PC-3 (cell line): ENCODE measurements around the gene TNNC1.

Experiments used
- EZH2 ChIP-seq: fragments of 300-600 bp; sonication (generic); IDR thresholded peaks from one replicate; pipeline ENCODE4 v1.6.1; 2017; ENCODE audit warnings: antibody characterized with exemption, mild to moderate bottlenecking, low read length; ENCODE audit not compliant: unreplicated experiment
- EZH2phosphoT487 ChIP-seq: fragments of 300-600 bp; sonication (generic); IDR thresholded peaks from 2 replicates; pipeline ENCODE4 v1.6.1; 2018; ENCODE audit warnings: mild to moderate bottlenecking, antibody characterized with exemption, low read length, borderline replicate concordance
- TF ChIP-seq, protein P1 (sequence below): fragments of 300-600 bp; sonication (generic); conservative IDR thresholded peaks from 2 replicates; pipeline ENCODE4 v1.5.1; 2017; ENCODE audit warnings: antibody characterized with exemption, low read depth, mild to moderate bottlenecking, low read length

GRCh38 chr3:52443268-52443610 lies 10.6 kb downstream of the TNNC1 start:
- TF ChIP-seq, protein P1, sequence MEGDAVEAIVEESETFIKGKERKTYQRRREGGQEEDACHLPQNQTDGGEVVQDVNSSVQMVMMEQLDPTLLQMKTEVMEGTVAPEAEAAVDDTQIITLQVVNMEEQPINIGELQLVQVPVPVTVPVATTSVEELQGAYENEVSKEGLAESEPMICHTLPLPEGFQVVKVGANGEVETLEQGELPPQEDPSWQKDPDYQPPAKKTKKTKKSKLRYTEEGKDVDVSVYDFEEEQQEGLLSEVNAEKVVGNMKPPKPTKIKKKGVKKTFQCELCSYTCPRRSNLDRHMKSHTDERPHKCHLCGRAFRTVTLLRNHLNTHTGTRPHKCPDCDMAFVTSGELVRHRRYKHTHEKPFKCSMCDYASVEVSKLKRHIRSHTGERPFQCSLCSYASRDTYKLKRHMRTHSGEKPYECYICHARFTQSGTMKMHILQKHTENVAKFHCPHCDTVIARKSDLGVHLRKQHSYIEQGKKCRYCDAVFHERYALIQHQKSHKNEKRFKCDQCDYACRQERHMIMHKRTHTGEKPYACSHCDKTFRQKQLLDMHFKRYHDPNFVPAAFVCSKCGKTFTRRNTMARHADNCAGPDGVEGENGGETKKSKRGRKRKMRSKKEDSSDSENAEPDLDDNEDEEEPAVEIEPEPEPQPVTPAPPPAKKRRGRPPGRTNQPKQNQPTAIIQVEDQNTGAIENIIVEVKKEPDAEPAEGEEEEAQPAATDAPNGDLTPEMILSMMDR: no peak
- TF ChIP-seq EZH2phosphoT487 (no peak), EZH2 (no peak)
